ENCODE measurements around the gene YPEL2. TPM values are rescaled to one million over a fixed set of nuclear protein-coding genes. Genes with fewer than 3 reads are reported as not detected.

Gene YPEL2
- total RNA-seq, 4 donors from 2014 or later, result 34.3 to 53.6 (median 40.7) TPM

DNA sequence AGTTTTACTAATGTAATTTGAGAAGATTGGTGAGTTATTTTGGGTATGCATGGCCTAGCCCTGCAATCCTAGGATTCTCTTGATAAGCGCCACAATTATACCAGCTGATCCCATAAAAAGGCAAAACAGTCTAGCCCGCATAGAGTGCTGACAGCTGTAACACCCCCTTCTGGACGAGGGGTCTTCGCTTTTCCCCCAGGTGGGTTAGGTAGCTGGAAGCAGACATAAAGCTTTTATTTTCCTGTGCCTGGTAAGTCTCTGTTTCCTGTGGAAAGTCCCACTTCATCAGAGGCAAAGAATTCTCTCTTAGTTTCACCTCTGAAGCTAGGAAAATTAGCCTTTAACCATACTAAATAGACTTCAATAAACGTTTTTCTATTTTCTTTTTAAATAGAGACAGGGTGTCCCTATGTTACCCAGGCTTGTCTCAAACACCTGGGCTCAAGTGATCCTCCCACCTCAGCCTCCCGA, 108.3 kb downstream of the YPEL2 start:
- no peak for DNase-seq (ENCODE audit: low spot score)
- no peak for ATAC-seq (ENCODE audit: low FRiP score)
- TF ChIP-seq CTCF (IDR thresholded peaks at IDR 0.05), result no peak

GRCh38 chr17:59440757-59441463, 109.5 kb downstream of the YPEL2 start:
- ATAC-seq (ENCODE audit: low FRiP score), result peak; percentile 87
- peak; percentile 97 for DNase-seq (ENCODE audit: low spot score)
- TF ChIP-seq CTCF (IDR thresholded peaks at IDR 0.05), result peak in 2 of 3 donors; percentile 16 to 63

- no peak for TF ChIP-seq CTCF (IDR thresholded peaks at IDR 0.05)
- no peak for ATAC-seq (ENCODE audit: low FRiP score)
- DNase-seq (ENCODE audit: low spot score), result no peak
Measured at GRCh38 chr17:59441464-59442096, 110.1 kb downstream of the YPEL2 start.

DNA sequence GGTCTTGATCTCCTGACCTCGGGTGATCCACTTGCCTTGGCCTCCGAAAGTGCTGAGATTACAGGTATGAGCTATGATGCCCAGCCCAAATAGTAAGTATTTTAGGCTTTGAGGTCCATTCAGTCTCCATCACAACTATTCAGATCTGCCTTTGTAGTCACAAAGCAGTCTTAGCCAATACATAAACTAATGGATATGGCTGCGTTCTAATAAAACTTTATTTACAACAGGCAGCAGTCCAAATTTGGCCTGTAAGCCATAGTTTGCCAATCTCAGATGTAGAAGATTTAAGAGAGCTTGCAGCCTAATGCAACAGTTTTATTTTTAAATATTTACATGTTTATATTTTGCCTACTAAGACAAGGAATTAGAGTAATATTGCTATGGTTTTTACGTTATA, 111.7 kb downstream of the YPEL2 start:
- no peak for TF ChIP-seq CTCF (IDR thresholded peaks at IDR 0.05)
- no peak for DNase-seq (ENCODE audit: low spot score)
- ATAC-seq (ENCODE audit: low FRiP score), result no peak

Small RNAs within 50 kb of the gene (small RNA-seq; reads per million reads assigned to genes)
- not detected for gene MIR4729

Other genes starting within 250 kb of the YPEL2 start
- gene TRIM37, start 224.8 kb upstream of the YPEL2 start, total RNA-seq, result 10 to 100 TPM; 16.8 to 29.3 (median 21.5) TPM
- 10 to 100 TPM; 11.8 to 28.4 (median 20.2) TPM for gene SKA2, start 176.5 kb upstream of the YPEL2 start, total RNA-seq
- gene PRR11, start 175.9 kb upstream of the YPEL2 start, total RNA-seq, result 1 to 10 TPM in 2 of 4 donors, under 1 TPM in 2; 0.82 to 3.5 (median 1.4) TPM
- 10 to 100 TPM in 3 of 4 donors, 1 to 10 TPM in 1; 6.8 to 12.1 (median 10.7) TPM for gene SMG8, start 121.6 kb upstream of the YPEL2 start, total RNA-seq
- gene GDPD1, start 111.1 kb upstream of the YPEL2 start, total RNA-seq, result 1 to 10 TPM in 3 of 4 donors, under 1 TPM in 1; 0.24 to 3.3 (median 2.6) TPM
- gene DHX40, start 234.0 kb downstream of the YPEL2 start, total RNA-seq, result 10 to 100 TPM; 21.6 to 51.7 (median 32.6) TPM

All from omental fat pad (tissue), 4 donors.